AG04450 (cell line): ENCODE data around the gene SH3BGRL3. TPM values are rescaled to one million over a fixed set of nuclear protein-coding genes. Genes with fewer than 3 reads are reported as not detected.

Source experiments
- CTCF ChIA-PET: fragments of 300-600, 350-600 bp; formaldehyde crosslinking; extraction: SDS; loops from one replicate; lab custom pipeline; 2022; ENCODE audit warnings: antibody characterized with exemption, inconsistent platforms; lab: Charles Lee
- POLR2A ChIA-PET: fragments of 350-600 bp; formaldehyde crosslinking; extraction: SDS; loops from one replicate; lab custom pipeline; 2021; ENCODE audit warnings: antibody characterized with exemption, inconsistent platforms; lab: Yijun Ruan, JAX
- DNase-seq: peaks from one replicate; pipeline ENCODE4 v3.0.0-alpha.2; 2011; ENCODE audit warnings: low read depth, low spot score
- H3K27ac ChIP-seq: one replicate; pipeline ENCODE4 v1.5.1; 2012; ENCODE audit warnings: low read depth, low read length, control low read depth
- H3K27me3 ChIP-seq: one replicate; pipeline ENCODE4 v1.6.0; 2012; ENCODE audit warnings: low read length; ENCODE audit not compliant: control insufficient read depth, insufficient read depth
- H3K4me3 ChIP-seq: 2 replicates; pipeline ENCODE4 v1.5.1; 2011; ENCODE audit warnings: mild to moderate bottlenecking, low read depth, low read length, control low read depth
- H3K9me3 ChIP-seq: 2 replicates; pipeline ENCODE4 v1.5.1; 2012; ENCODE audit warnings: low read length; ENCODE audit not compliant: control insufficient read depth, insufficient read depth
- polyA plus RNA-seq: library from polyadenylated mRNA; depleted of rRNA; stranded (reverse); fragments of >200 nt; gene quantifications from 2 replicates; pipeline ENCODE4 v1.2.3, GENCODE V29; 2011
- TF ChIP-seq, protein P1 (sequence below): IDR thresholded peaks from 2 replicates; pipeline ENCODE4 v1.5.1; 2011; ENCODE audit warnings: low read depth, low read length, control low read depth, inconsistent platforms

SH3BGRL3 gene
- polyA plus RNA-seq, 1 experiment, result 307 TPM

DNA sequence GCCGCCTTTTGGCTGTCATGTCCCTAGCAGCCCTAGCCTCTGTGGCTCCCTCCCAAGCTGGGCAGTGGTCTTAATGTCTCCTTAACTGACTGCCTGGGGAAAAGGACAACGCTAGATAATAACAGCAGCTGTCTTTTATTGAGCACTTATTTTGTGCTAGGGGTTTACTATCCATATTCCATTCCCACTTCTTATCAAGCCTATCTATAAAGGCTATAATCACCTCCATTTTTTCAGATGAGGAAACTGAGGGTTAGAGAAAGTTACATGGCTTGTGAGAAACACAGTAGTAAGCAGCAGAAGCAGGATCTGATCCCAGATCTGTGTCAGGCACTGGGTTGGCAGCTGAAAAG, 6.2 kb downstream of the SH3BGRL3 start:
- no peak for DNase-seq
- ChIA-PET POLR2A (interaction anchor here (0.6 kb wide), 1 partner anchor 10 kb away, joined by 3 read pairs; no protein-coding TSS in a partner anchor), CTCF (interaction anchor here (0.6 to 4.3 kb wide), 5 partner anchors 9 to 131 kb away, joined by 3 to 24 read pairs (median 19); no protein-coding TSS in a partner anchor)
- H3K27me3 ChIP-seq, result no peaks in the 10 kb centered on the region
- no peak overlapping the region for H3K27ac ChIP-seq
- TF ChIP-seq, protein P1, sequence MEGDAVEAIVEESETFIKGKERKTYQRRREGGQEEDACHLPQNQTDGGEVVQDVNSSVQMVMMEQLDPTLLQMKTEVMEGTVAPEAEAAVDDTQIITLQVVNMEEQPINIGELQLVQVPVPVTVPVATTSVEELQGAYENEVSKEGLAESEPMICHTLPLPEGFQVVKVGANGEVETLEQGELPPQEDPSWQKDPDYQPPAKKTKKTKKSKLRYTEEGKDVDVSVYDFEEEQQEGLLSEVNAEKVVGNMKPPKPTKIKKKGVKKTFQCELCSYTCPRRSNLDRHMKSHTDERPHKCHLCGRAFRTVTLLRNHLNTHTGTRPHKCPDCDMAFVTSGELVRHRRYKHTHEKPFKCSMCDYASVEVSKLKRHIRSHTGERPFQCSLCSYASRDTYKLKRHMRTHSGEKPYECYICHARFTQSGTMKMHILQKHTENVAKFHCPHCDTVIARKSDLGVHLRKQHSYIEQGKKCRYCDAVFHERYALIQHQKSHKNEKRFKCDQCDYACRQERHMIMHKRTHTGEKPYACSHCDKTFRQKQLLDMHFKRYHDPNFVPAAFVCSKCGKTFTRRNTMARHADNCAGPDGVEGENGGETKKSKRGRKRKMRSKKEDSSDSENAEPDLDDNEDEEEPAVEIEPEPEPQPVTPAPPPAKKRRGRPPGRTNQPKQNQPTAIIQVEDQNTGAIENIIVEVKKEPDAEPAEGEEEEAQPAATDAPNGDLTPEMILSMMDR, result no peak
- H3K9me3 ChIP-seq, result no peaks in the 10 kb centered on the region; the same call in 1 of the 2 replicates
- H3K4me3 ChIP-seq, result no peak overlapping the region

DNA sequence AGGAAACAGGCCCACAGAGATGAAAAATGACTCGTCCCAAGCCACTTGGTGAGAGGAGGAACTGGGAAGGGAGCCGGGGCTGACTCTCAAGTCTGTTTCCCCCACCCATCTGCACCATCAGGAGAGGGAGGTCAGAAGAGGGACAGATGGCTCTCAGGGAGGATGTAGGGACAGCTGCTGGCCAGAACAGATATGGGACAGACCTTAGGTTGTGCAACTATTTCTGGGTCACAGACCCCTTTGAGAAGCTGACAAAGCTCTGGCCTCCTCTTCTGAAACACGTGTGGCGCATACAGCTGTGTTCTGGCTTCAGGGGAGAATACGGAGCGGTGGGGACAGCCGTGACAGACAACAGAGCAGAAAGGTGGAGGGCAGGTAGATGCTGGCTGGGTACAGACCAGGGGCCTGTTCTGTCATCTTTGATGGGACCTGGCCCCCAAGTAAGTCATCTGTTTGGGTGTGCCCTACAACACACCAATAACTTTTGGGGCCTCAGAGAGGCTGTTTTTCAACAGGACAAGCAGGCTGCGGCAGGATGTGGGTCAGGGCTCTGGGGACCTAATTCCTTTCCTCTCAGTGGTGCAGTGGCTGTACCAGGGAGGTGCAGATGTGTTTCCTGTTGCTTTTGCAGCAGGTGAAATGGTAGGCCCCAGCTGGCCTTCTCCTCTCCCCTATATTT, 7.3 kb downstream of the SH3BGRL3 start:
- no peak overlapping the region for H3K4me3 ChIP-seq
- ChIA-PET CTCF (interaction anchor here (0.6 to 4.3 kb wide), 3 partner anchors 12 to 54 kb away, joined by 3 to 19 read pairs (median 6); no protein-coding TSS in a partner anchor), POLR2A (no interaction called here)
- no peak for DNase-seq
- TF ChIP-seq, protein P1, result no peak
- no peaks in the 10 kb centered on the region for H3K27me3 ChIP-seq
- H3K9me3 ChIP-seq, result no peaks in the 10 kb centered on the region; the same call in 1 of the 2 replicates
- no peak overlapping the region for H3K27ac ChIP-seq

DNA sequence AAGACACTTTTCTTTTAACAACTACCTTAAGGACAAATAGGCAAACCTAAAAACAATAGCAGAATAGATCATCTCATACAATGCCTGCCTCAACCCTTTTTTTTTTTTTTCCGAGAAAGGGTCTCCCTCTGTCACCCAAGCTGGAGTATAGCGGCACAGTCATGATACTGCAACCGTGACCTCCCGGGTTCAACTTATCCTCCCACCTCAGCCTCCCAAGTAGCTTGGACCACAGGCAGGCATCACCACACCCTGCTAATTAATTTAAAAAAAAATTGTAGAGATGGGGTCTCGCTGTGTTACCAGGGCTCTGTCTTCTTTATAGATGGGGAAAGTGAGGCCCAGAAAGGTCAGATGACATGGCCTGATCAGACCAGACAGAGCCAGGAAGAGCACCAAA, 7.9 kb downstream of the SH3BGRL3 start:
- H3K27ac ChIP-seq, result no peak overlapping the region
- H3K9me3 ChIP-seq, result no peaks in the 10 kb centered on the region; the same call in 1 of the 2 replicates
- ChIA-PET POLR2A (no interaction called here), CTCF (no interaction called here)
- TF ChIP-seq, protein P1, result no peak
- no peaks in the 10 kb centered on the region for H3K27me3 ChIP-seq
- DNase-seq, result no peak
- H3K4me3 ChIP-seq, result no peak overlapping the region

DNA sequence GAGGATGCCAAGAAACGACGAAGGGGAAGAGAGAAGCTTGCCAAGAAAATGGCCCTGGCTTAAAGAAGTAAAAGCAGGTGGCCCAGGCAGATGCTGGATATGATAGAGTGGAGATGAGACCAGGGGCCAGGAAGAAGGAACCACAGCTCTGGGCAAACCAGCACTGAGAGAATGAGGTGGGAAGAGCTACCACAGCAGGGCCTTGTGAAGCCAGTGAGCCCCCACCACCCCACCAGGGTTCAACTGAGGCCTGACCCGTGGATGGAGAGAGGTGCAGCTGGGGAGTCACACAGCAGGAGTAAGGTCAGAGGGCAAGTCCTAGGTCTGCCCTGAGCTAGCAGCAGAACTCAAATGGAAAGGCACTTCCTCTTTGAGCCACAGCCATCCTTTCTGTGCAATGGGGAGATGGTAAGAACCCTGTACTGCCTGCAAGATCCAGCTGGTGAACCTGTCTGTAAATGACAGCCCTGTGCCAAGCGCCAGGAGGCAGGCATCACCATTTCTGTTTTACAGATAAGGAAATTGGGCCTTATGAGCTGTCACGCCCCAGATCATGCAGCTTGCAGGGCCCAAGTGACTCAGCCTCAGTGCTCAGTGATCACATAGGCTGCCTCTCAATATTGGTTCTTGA, 8.5 kb downstream of the SH3BGRL3 start:
- ChIA-PET CTCF (interaction anchor here (0.7 to 1.3 kb wide), 4 partner anchors 13 to 129 kb away, joined by 3 to 6 read pairs (median 4); partner anchors contain the start of gene CEP85), POLR2A (no interaction called here)
- Histone ChIP-seq H3K27me3 (no peaks in the 10 kb centered on the region), H3K4me3 (no peak overlapping the region), H3K27ac (no peak overlapping the region), H3K9me3 (no peaks in the 10 kb centered on the region; the same call in 1 of the 2 replicates)
- no peak for DNase-seq
- TF ChIP-seq, protein P1, result no peak
